DMS53 treated with DMSO at 0.1 percent for 48 hours (cell line): ENCODE results near the gene NDUFB11.

Experiments
- DNase-seq: peaks from one replicate; lab custom pipeline; 2025; ENCODE audit not compliant: unreplicated experiment; lab: John Stamatoyannopoulos, UW

The NDUFB11 gene

GRCh38 chrX:47144626-47145394 lies at the start of gene NDUFB11, which contains the start of gene RBM10:
Gene NDUFB11 (minus strand): TSS chrX:47144702. CDS start chrX:47144679, 23 bp downstream.
Gene RBM10 (plus strand): TSS chrX:47145221. CDS start chrX:47147482, 2,261 bp downstream.
- DNase-seq, result peak; percentile 91

GRCh38 chrX:47193475-47194193 lies 49.1 kb upstream of the NDUFB11 start, which contains the start of gene UBA1:
Gene UBA1 (plus strand): TSS chrX:47193829. CDS start chrX:47198803, 4,974 bp downstream.
- peak; percentile 88 for DNase-seq

GRCh38 chrX:47191806-47192401 lies 47.4 kb upstream of the NDUFB11 start:
- no peak for DNase-seq

- DNase-seq, result peak; percentile 51
These were observed 46.8 kb upstream of the NDUFB11 start for GRCh38 chrX:47191331-47191730.

- DNase-seq, result peak; percentile 85
These were observed 46.2 kb upstream of the NDUFB11 start for GRCh38 chrX:47190445-47191269.

- no peak for DNase-seq
These were observed 45.4 kb upstream of the NDUFB11 start for GRCh38 chrX:47189906-47190305.

- DNase-seq, result no peak
These were observed 42.7 kb upstream of the NDUFB11 start for GRCh38 chrX:47187106-47187677.

GRCh38 chrX:47186096-47186740 lies 41.7 kb upstream of the NDUFB11 start:
- DNase-seq, result no peak

GRCh38 chrX:47185241-47185640 lies 40.7 kb upstream of the NDUFB11 start:
- no peak for DNase-seq

- DNase-seq, result no peak
These were observed 40.0 kb upstream of the NDUFB11 start for GRCh38 chrX:47184486-47184885.

- DNase-seq, result no peak
These were observed 37.7 kb upstream of the NDUFB11 start for GRCh38 chrX:47182106-47182700.

- no peak for DNase-seq
These were observed 36.8 kb upstream of the NDUFB11 start for GRCh38 chrX:47181301-47181700.

- no peak for DNase-seq
These were observed 35.8 kb upstream of the NDUFB11 start for GRCh38 chrX:47180346-47180745.

- DNase-seq, result no peak
These were observed 35.4 kb upstream of the NDUFB11 start for GRCh38 chrX:47179928-47180255.

- DNase-seq, result no peak
These were observed 34.9 kb upstream of the NDUFB11 start for GRCh38 chrX:47179221-47179927.

- DNase-seq, result no peak
These were observed 33.8 kb upstream of the NDUFB11 start for GRCh38 chrX:47178337-47178736.

GRCh38 chrX:47177079-47177478 lies 32.6 kb upstream of the NDUFB11 start:
- DNase-seq, result no peak

- no peak for DNase-seq
These were observed 31.7 kb upstream of the NDUFB11 start for GRCh38 chrX:47176101-47176740.

- no peak for DNase-seq
These were observed 31.1 kb upstream of the NDUFB11 start for GRCh38 chrX:47175588-47175980.
